GM21825 (cell line): ENCODE data around the gene PAPOLG.
"Not testable (repeated sequence)": the region's sequence is repeated elsewhere in the genome, so short reads cannot be mapped to it uniquely, and the experiment has no call there.

ENCODE experiments used
- ATAC-seq: cut with Tn5 transposase; IDR thresholded peaks from one replicate; pipeline ENCODE4 v1.9.1; 2021; ENCODE audit warnings: mild to moderate bottlenecking, moderate library complexity; ENCODE audit not compliant: unreplicated experiment

Gene PAPOLG

DNA sequence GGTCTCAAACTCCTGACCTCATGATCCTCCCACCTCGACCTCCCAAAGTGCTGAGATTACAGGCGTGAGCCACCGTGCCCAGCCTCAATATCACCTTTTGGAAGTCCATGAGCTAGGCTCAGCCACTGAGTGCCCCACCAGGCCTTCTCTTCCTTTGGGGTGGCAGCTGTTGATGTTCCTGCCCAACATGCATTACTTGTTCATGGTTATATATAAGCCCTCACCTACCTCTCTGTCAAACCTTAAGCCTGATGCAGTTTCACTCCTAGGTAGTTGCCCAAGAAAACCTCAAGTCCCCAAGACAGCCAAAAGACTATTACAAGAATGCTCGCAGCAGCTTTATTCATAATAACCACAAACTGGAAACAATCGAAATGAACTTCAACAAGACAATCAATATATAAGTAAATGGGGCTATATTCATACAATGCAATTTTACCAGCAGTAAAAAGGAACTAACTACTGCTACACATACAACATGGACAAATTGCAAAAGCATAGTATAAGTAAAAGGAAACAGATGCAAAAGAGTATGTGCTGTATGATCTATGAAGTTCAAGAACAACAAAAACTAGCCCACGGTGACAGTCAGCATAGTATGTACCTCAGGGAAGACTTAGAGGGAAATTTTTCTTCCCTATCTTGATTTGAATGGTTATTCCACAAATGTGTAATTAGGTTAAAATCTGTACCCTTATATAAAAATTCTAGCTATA lies 65.7 kb downstream of the PAPOLG start:
- no peak for ATAC-seq

DNA sequence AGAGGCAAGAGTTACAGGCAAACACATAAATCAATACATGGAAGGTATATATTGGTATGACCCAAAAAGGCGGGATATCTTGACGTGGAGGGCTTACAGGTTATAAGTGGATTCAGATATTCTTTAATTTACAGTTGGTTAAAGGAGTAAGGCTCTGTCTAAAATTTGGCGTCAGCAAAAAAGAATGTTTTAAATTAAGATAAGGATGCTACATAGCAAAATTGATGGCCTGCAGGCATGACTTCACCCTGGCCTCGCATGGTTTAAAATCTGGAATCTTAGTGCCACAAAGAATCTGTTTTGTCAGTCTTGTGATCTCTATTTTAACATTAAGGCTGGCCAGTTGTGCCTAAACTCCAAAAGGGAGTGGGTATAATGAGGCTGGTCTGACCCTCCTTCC lies 66.9 kb downstream of the PAPOLG start:
- ATAC-seq: no peak

DNA sequence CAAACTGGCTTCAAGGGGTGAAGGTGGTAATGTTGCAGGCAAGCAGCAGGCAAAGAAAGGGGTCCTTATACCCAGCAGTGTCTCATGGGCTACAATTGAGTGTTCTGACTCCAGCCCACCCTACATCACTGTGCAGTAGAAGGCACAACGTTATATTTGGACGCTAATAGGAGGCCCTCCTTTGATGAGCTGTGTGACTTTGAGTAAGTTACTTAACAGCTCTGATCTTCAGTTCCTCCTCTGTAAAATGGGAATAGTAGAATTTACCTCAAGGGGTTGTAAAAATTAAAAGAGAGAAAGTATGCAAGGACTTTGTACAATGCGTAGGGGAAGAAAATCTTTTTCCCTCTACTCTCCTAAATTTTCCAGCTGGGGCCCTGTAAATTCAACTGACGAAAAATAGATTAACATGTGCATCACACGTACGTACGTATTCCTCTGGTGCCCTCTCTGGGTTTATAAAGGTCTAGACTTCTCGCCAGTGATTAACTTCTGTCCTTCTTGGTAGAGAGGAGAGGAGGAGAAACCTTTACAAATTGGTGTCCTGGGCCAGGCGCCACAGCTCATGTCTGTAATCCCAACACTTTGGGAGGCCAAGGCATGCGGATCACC lies 67.7 kb downstream of the PAPOLG start:
- no peak for ATAC-seq

- no peak for ATAC-seq
These were observed 69.6 kb downstream of the PAPOLG start for GRCh38 chr2:60825666-60826065.

DNA sequence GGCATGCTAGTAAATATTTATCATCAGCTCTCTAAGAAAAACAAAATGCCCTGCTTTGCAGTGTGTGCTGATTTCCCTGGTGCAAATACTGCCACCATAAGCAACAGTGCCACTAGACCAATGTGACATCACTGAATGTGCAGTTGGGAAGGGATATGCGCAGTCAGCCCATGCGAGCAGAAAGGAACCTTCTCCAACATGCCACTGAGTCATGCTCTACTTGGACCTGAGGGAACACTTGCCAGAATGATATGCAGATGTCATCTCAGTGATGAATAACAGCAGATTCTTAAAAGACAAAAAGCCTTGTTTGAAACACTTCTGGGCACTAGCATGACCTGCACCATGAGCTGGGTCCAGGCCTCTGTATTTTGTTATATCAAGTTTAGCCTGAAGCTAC lies 70.0 kb downstream of the PAPOLG start:
- no peak for ATAC-seq

- not testable (repeated sequence) for ATAC-seq
These were observed 70.8 kb downstream of the PAPOLG start for GRCh38 chr2:60826860-60827259.

- ATAC-seq: no peak
These were observed 71.3 kb downstream of the PAPOLG start for GRCh38 chr2:60827369-60827768.

DNA sequence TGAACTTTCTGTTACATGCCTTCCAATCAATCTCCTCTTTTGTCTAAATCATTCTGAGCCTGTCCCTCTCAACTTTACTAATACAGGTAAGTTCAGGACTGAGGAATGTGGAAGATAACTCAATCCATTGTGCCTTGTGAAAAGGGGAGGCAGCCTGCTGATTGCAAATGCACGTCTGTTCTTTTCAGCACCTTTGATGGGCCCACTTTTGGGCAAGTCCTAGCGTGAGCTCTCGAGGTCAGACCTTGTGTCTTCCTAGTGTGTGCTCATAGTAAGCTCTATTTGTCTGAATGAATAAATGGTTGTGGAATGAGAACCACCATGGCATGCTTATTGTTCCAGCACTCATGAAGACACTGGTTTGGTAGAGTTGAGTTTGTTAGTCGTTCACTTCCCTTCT lies 74.9 kb downstream of the PAPOLG start:
- no peak for ATAC-seq

DNA sequence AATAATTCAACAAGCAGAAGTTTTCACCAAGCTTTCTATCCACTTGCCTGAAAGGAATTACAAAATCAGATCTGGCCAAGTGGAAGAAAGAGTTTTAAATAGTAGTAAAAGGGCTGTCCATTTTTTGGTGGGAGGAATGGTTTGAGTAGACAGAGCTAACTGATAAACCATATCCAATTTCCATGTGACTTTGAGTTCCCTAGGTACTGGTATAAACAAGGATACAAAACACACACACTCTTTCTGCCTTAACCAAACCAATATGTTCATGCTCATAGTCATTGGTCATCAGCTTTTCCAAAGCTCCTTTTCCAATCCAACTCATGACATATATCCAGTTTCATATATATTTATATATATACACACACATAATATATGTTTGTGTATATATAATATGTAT lies 75.9 kb downstream of the PAPOLG start:
- no peak for ATAC-seq

DNA sequence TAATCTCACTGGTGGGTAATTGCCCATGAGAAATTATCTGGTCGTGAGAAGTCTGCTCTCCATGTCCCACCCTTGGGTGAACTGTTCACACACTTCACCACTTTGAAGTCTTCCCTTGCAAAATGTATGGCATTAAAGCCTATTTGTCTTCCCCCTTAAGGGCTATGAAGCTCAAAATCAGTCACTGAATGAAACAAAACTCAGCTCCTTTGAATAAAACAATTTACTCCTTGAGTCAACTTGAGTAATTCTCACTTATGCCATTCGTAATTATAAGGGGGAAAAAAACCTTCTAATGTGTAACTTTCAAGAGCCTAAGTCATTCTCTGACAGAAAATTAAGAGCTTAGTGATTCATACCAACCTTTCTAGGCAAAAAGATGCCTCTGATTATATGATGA lies 76.6 kb downstream of the PAPOLG start:
- no peak for ATAC-seq

DNA sequence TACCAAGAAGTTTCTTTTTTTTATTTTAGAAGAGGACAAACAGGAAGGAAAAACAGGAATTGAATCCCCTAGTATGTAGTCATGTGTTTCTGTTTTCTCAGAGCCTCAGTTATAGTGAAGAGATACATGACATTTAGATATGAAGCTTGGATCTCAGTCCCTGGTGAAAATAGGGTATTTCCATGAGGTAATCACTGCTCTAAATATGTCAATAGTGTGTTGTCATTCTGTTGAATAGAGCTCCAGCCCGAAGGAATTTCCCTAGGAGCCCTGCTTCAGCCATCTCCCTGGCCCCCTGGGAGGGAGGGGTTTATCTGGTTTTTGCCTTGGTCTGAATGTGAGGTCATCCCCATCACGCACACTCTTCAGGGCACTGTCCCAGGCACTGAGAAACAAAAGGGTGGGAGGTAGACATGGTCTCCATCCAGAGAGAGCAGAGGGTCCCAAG lies 78.2 kb downstream of the PAPOLG start:
- peak; percentile 40 for ATAC-seq

DNA sequence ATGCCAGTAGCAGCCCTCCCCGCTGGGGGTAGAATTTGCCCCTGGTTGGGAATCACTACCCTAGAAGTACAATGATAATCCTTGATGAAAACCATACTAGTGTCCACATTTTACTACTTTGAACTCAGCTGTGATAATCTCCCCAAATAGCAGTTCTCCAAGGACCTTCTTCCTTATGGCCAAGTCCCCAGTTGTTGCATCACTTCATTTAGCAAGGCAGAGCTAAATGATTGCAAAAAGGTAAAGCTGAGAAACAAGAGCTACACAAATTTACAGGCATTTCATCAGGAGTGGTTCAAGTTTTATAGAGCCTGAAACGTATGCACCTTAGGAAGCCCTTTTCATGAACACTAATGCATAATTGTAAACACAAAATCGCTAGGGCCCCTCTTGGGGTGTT lies 80.4 kb downstream of the PAPOLG start:
- ATAC-seq: no peak

DNA sequence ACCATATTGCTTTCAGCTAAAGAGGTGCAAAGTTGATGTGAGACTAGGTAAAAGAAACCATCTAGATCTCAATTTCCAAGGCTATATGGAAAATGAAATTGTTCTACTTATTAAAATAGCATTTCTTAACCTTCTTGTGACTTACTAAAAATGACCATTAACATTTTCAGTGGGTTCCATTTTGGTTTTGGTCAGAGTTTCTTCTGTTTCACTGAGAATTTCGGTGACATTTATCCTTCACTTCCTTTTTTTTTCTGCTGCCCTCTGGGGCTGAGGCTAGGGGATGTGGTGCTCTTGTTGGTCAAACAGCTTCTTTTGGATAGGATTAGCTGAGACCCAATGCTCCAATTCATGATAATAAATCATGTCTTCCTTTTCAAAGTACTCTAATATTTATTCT lies 81.1 kb downstream of the PAPOLG start:
- no peak for ATAC-seq

DNA sequence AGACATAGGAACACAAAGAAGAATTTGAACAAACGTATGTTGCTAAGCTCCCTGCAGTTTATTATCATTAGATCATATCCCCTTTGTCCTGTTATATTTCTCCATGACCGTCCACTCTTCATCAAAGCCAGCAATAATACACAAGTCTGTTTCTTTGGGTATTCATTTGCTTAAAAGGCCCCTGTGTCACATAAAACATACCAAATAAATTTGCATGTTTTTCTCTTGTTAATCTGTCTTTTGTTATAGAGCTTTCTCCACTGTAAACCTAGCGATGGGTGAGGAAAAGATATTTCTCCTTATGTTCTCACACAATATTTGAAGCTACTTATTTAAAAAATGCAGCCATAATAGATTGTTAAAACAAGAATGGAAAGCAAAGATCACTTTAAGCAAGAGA lies 82.4 kb downstream of the PAPOLG start:
- ATAC-seq: no peak

DNA sequence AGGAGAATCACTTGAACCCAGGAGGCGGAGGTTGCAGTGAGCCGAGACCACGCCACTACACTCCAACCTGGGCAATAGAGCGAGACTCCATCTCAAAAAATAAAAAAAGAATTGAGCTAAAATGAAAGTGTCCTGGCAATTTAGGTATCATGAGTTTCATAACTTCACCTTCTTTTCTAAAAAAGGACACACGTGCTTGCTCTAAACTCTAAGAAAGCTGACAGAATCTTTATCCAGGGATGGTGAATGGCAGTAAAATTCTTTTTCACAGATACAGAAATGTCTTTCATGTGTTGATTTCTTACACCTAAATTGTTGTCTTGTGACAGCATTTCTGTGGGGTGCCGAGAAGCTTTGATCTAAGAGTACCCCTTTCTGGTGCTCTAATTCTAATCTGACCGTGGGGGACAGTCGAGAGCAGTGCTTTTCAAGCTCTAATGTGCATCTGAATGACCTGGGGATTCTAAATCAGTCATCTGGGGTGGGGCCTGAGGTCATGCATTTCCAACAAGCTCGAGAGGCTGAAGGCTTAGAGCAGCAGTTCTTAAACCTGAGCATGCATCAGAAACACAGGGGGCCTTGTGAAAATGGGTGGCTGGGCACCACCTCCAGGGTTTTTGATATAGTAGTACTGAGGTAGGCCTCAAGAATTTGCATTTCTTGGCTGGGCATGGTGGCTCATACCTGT lies 83.2 kb downstream of the PAPOLG start:
- ATAC-seq: peak; percentile 37

GRCh38 chr2:60840880-60841279 lies 84.8 kb downstream of the PAPOLG start:
- ATAC-seq: peak; percentile 52

- no peak for ATAC-seq
These were observed 86.9 kb downstream of the PAPOLG start for GRCh38 chr2:60843006-60843405.

- ATAC-seq: no peak
These were observed 88.0 kb downstream of the PAPOLG start for GRCh38 chr2:60844105-60844504.

DNA sequence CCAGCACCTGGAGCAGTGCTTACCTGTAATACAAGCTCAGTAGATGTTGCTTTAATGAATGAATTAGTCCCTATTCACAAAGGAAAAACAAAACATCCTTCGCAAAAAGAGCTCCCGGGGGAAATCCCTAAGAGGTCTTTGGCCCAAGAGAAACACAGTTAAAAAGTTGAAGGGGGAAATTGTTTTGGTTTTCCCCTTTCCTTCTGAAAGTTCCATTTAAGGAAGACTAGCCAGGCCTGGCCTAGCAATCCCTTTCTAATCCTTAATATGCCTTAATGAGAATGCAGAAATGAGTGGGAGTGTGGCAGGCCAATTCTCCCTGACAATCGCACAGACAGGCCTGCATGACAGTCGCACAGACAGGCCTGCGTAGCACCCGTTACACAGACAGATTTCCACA lies 91.8 kb downstream of the PAPOLG start:
- ATAC-seq: no peak
